ENCODE data around the gene TDRD10.

Gene TDRD10

GRCh38 chr1:154578058-154578418, 76.0 kb downstream of the TDRD10 start:
- DNase-seq (ENCODE audit: low spot score), result no peak

- DNase-seq (ENCODE audit: low spot score), result no peak
These were observed 77.4 kb downstream of the TDRD10 start for GRCh38 chr1:154579374-154579773.

GRCh38 chr1:154581766-154582165, 79.7 kb downstream of the TDRD10 start:
- no peak for DNase-seq (ENCODE audit: low spot score)

- no peak for DNase-seq (ENCODE audit: low spot score)
These were observed 80.9 kb downstream of the TDRD10 start for GRCh38 chr1:154582885-154583284.

GRCh38 chr1:154583773-154584172, 81.8 kb downstream of the TDRD10 start:
- no peak for DNase-seq (ENCODE audit: low spot score)

GRCh38 chr1:154584267-154584994, 82.4 kb downstream of the TDRD10 start:
- no peak for DNase-seq (ENCODE audit: low spot score)

- no peak for DNase-seq (ENCODE audit: low spot score)
These were observed 84.2 kb downstream of the TDRD10 start for GRCh38 chr1:154586231-154586630.

GRCh38 chr1:154586641-154587040, 84.6 kb downstream of the TDRD10 start:
- no peak for DNase-seq (ENCODE audit: low spot score)

- DNase-seq (ENCODE audit: low spot score), result no peak
These were observed 87.8 kb downstream of the TDRD10 start for GRCh38 chr1:154589780-154590179.

GRCh38 chr1:154590756-154591155, 88.7 kb downstream of the TDRD10 start:
- no peak for DNase-seq (ENCODE audit: low spot score)

- DNase-seq (ENCODE audit: low spot score), result no peak
These were observed 89.2 kb downstream of the TDRD10 start for GRCh38 chr1:154591206-154591605.

GRCh38 chr1:154593390-154593789, 91.4 kb downstream of the TDRD10 start:
- DNase-seq (ENCODE audit: low spot score), result no peak

GRCh38 chr1:154594811-154595210, 92.8 kb downstream of the TDRD10 start:
- DNase-seq (ENCODE audit: low spot score), result no peak

GRCh38 chr1:154595621-154596020, 93.6 kb downstream of the TDRD10 start:
- DNase-seq (ENCODE audit: low spot score), result no peak

Measured in AG08396 (cell line).